Measurements from ENCODE around the gene SLC25A53. TPM values are rescaled to one million over a fixed set of nuclear protein-coding genes. Genes with fewer than 3 reads are reported as not detected.

The SLC25A53 gene
- total RNA-seq: 12.0 and 21.7 TPM in 2 replicates

GRCh38 chrX:104156630-104157529 lies at the start of gene SLC25A53:
SLC25A53 (minus strand) TSS chrX:104157009; CDS start chrX:104105257, 51,752 bp downstream.

GRCh38 chrX:104165894-104166734 lies 9.3 kb upstream of the SLC25A53 start, which contains the start of gene FAM199X:
FAM199X (plus strand) TSS chrX:104166453; CDS start chrX:104166786, 333 bp downstream.

GRCh38 chrX:104112326-104112951 lies 44.4 kb downstream of the SLC25A53 start, which contains the start of gene ZCCHC18:
ZCCHC18 (plus strand) TSS chrX:104112523; CDS start chrX:104114112, 1,589 bp downstream.

GRCh38 chrX:104075778-104076445 lies 80.9 kb downstream of the SLC25A53 start, which contains the start of gene TMSB15C:
TMSB15C (minus strand) TSS chrX:104076236.

Other genes with a start within 250 kb of the SLC25A53 start
- gene TMSB15B, start 194.4 kb downstream of the SLC25A53 start, total RNA-seq: 2.0 and 4.9 TPM in 2 replicates
- gene H2BW1, start 143.3 kb downstream of the SLC25A53 start, total RNA-seq: not detected in 2 replicates
- gene H2BW2, start 117.1 kb downstream of the SLC25A53 start, total RNA-seq: not detected in 2 replicates
- 2.0 and 4.3 TPM in 2 replicates for gene TMSB15C, start 80.8 kb downstream of the SLC25A53 start, total RNA-seq
- gene ZCCHC18, start 44.5 kb downstream of the SLC25A53 start, total RNA-seq: 0.69 and 1.7 TPM in 2 replicates
- gene FAM199X, start 9.4 kb upstream of the SLC25A53 start, total RNA-seq: 7.9 and 12.1 TPM in 2 replicates
- gene ESX1, start 97.9 kb upstream of the SLC25A53 start, total RNA-seq: not detected in 2 replicates

All from bronchial smooth muscle cell (primary cell).